Endothelial cell of umbilical vein (primary cell): ENCODE measurements around the gene ARL11. TPM values are rescaled to one million over a fixed set of nuclear protein-coding genes. Genes with fewer than 3 reads are reported as not detected.
"Not testable (repeated sequence)": the region's sequence is repeated elsewhere in the genome, so short reads cannot be mapped to it uniquely, and the experiment has no call there.

ENCODE experiments used
- BruUV-seq: library from RNA; stranded (reverse); fragments of 400-500 nt; replicated peaks from 2 replicates; lab custom pipeline; 2021; lab: Mats Ljungman, UMichigan
- CTCF ChIA-PET: fragments of 300-600, 350-600 bp; sonication (Branson Sonifier 250); formaldehyde crosslinking; loops from one replicate; lab custom pipeline; 2021; ENCODE audit warnings: antibody characterized with exemption, inconsistent platforms; lab: Charles Lee
- POLR2A ChIA-PET: fragments of 300-600, 350-600 bp; sonication (Branson Sonifier 250); formaldehyde crosslinking; loops from one replicate; lab custom pipeline; 2021; ENCODE audit warnings: antibody characterized with exemption, inconsistent platforms; lab: Charles Lee
- DNase-seq: peaks from one replicate; pipeline ENCODE4 v3.0.0-alpha.2; 2011; ENCODE audit warnings: low read depth, low spot score
- FAIRE-seq: peaks from 2 replicates; lab custom pipeline; 2011; peaks lifted over from hg19 to GRCh38; lab: Jason Lieb, UNC
- H2AFZ ChIP-seq: 2 replicates; pipeline ENCODE4 v1.6.0; 2012; ENCODE audit warnings: low read depth, low read length, control low read depth, inconsistent platforms
- H3K27ac ChIP-seq: 2 replicates; pipeline ENCODE4 v1.5.1; 2011; ENCODE audit warnings: low read depth, mild to moderate bottlenecking, control low read depth, low read length, moderate library complexity; ENCODE audit not compliant: insufficient read depth
- H3K27me3 ChIP-seq, 2 experiments: 2 replicates each; pipeline versions ENCODE4 v1.6.0 to v1.6.1; 2011; ENCODE audit warnings: low read length in 2 of 2, mixed read lengths in 1 of 2; ENCODE audit not compliant: control insufficient read depth in 2 of 2, insufficient read depth in 2 of 2
- H3K36me3 ChIP-seq, 2 experiments: 2 replicates in 1 of 2; 3 replicates in 1 of 2; pipeline ENCODE4 v1.5.1; 2011; ENCODE audit warnings: low read length in 2 of 2, mild to moderate bottlenecking in 1 of 2, moderate library complexity in 1 of 2; ENCODE audit not compliant: control insufficient read depth in 2 of 2, insufficient read depth in 2 of 2; ENCODE audit errors: extremely low read depth in 1 of 2
- H3K4me1 ChIP-seq: 3 replicates; pipeline ENCODE4 v1.5.1; 2011; ENCODE audit warnings: mild to moderate bottlenecking, low read length; ENCODE audit not compliant: control insufficient read depth, insufficient read depth; ENCODE audit errors: extremely low read depth
- H3K4me2 ChIP-seq: 2 replicates; pipeline ENCODE4 v1.6.1; 2011; ENCODE audit warnings: low read length, control low read depth, mixed read lengths; ENCODE audit not compliant: insufficient read depth
- H3K4me3 ChIP-seq, 3 experiments: fragments of 200-600 bp in 1 of 3; sonication (generic), shearing (Covaris generic) in 1 of 3; replicated peaks in 1 of 3; 2 replicates each; pipeline ENCODE4 v1.5.1; 2011 to 2016; ENCODE audit warnings: control low read depth in 3 of 3, low read length in 3 of 3, mild to moderate bottlenecking in 2 of 3, inconsistent platforms in 1 of 3, low read depth in 1 of 3, moderate library complexity in 1 of 3; ENCODE audit not compliant: insufficient read depth in 1 of 3
- H3K79me2 ChIP-seq: 2 replicates; pipeline ENCODE4 v1.6.0; 2012; ENCODE audit warnings: low read length, inconsistent platforms; ENCODE audit not compliant: control insufficient read depth, insufficient read depth
- H3K9ac ChIP-seq: replicated peaks from 2 replicates; pipeline ENCODE3; 2011; ENCODE audit warnings: low read length, control low read depth; ENCODE audit not compliant: insufficient read depth; ENCODE audit errors: extremely low read depth
- H3K9me1 ChIP-seq: replicated peaks from 3 replicates; pipeline ENCODE4 v1.6.0; 2011; ENCODE audit warnings: mild to moderate bottlenecking, low read length; ENCODE audit not compliant: control insufficient read depth, insufficient read depth; ENCODE audit errors: extremely low read depth
- H3K9me3 ChIP-seq: replicated peaks from 2 replicates; pipeline ENCODE4 v1.5.1; 2012; ENCODE audit warnings: low read length, inconsistent platforms; ENCODE audit not compliant: control insufficient read depth, insufficient read depth
- H4K20me1 ChIP-seq: replicated peaks from 2 replicates; pipeline ENCODE3; 2011; ENCODE audit warnings: mild to moderate bottlenecking, low read length; ENCODE audit not compliant: control insufficient read depth, insufficient read depth; ENCODE audit errors: extremely low read depth
- CTCF ChIP-seq, 2 donors: IDR thresholded peaks; 1 replicate in 1 of 2; 2 replicates in 1 of 2; pipeline ENCODE4 v1.5.1; 2011; ENCODE audit warnings: low read length in 2 of 2, mild to moderate bottlenecking in 2 of 2, moderate library complexity in 2 of 2, control low read depth in 1 of 2, inconsistent platforms in 1 of 2, low read depth in 1 of 2; ENCODE audit not compliant: insufficient read depth in 1 of 2; ENCODE audit errors: extremely low read depth in 1 of 2
- FOS ChIP-seq: IDR thresholded peaks from 2 replicates; pipeline ENCODE4 v1.6.1; 2011; ENCODE audit warnings: mild to moderate bottlenecking, low read length, moderate library complexity, borderline replicate concordance; ENCODE audit not compliant: insufficient read depth
- JUN ChIP-seq: IDR thresholded peaks from 2 replicates; pipeline ENCODE4 v1.6.1; 2011; ENCODE audit warnings: borderline replicate concordance, low read depth; ENCODE audit not compliant: insufficient read length, insufficient read depth
- MYC ChIP-seq: IDR thresholded peaks from one replicate; pipeline ENCODE4 v1.6.1; 2011; ENCODE audit warnings: mild to moderate bottlenecking, low read depth, low read length
- POLR2AphosphoS5 ChIP-seq: IDR thresholded peaks from 2 replicates; pipeline ENCODE4 v1.6.1; 2012; ENCODE audit warnings: low read depth, mild to moderate bottlenecking, control low read depth, low read length, moderate library complexity; ENCODE audit not compliant: insufficient read depth
- dilution Hi-C: fragments of 300-500 bp; cut with MboI; formaldehyde crosslinking; loops from one replicate; pipeline ENCODE4 v1.15.0; 2019; ENCODE audit warnings: low sequenced_read_pairs; ENCODE audit not compliant: extremely low pct_ligation_motif_present
- intact Hi-C: fragments of 100-400 bp; cut with micrococcal nuclease; formaldehyde crosslinking; loops from one replicate; pipeline ENCODE4 v1.10.0; 2022
- polyA plus RNA-seq, 4 experiments: library from polyadenylated mRNA; depleted of rRNA in 3 of 4; stranded (reverse) in 3 of 4; unstranded in 1 of 4; fragments of >200 nt; gene quantifications; 2 replicates each; pipeline versions ENCODE4 v1.2.1 to v1.2.3, GENCODE V29; 2011 to 2012; ENCODE audit warnings: missing spikeins in 1 of 4
- total RNA-seq: library from RNA; stranded (reverse); gene quantifications from 2 replicates; pipeline ENCODE4 v1.2.3, GENCODE V29; 2021

The ARL11 gene
- total and polyA plus RNA-seq, 2 donors (not counting 3 experiments of a cell fraction or from before 2014, with no cell fraction given): 0.06 to 0.20 TPM

- no peak overlapping the region for H3K4me2 ChIP-seq
- H3K27ac ChIP-seq: no peak overlapping the region
- CTCF ChIA-PET: no interaction called here
- peaks cover 16% of the 10 kb centered on the region for H3K79me2 ChIP-seq
- no peaks in the 10 kb centered on the region for H3K27me3 ChIP-seq
- no TSS peak for BruUV-seq
- intact Hi-C loops (loop anchor here (5.0 kb wide), 2 partner anchors 285 to 610 kb away; partner anchors contain the start of gene FNDC3A), dilution Hi-C loops (no loop called here)
- no peaks in the 10 kb centered on the region for H4K20me1 ChIP-seq
- H2AFZ ChIP-seq: peak overlapping the region; percentile 15
- H3K36me3 ChIP-seq: no peaks in the 10 kb centered on the region
- DNase-seq (no peak), FAIRE-seq (peak; percentile 8)
- peaks cover 16% of the 10 kb centered on the region for H3K4me1 ChIP-seq
- POLR2A ChIA-PET: no interaction called here
- no peaks in the 10 kb centered on the region for H3K9me3 ChIP-seq
- H3K9ac ChIP-seq: no peak overlapping the region
- H3K9me1 ChIP-seq: no peaks in the 10 kb centered on the region
- TF ChIP-seq CTCF (IDR thresholded peaks at IDR 0.05; ENCODE audit: extremely low read depth in 1 of 2, insufficient read depth in 1 of 2, low read depth in 1 of 2, low read length in 2 of 2) (no peak), FOS (no peak), POLR2AphosphoS5 (no peak), JUN (no peak), MYC (no peak)
- H3K4me3 ChIP-seq: no peak overlapping the region
These were observed 40.9 kb upstream of the ARL11 start for GRCh38 chr13:49587311-49587847.

- H3K9ac ChIP-seq, H3K4me2 ChIP-seq, H3K4me3 ChIP-seq, BruUV-seq, H2AFZ ChIP-seq, DNase-seq, H3K27me3 ChIP-seq, H3K4me1 ChIP-seq, H3K9me1 ChIP-seq, POLR2A ChIA-PET, H3K27ac ChIP-seq, intact Hi-C loops, H4K20me1 ChIP-seq, dilution Hi-C loops, H3K9me3 ChIP-seq, H3K79me2 ChIP-seq, H3K36me3 ChIP-seq, FAIRE-seq: not testable (repeated sequence)
- CTCF ChIA-PET: interaction anchor here (0.6 to 1.0 kb wide), 2 partner anchors 39 to 458 kb away, joined by 3 to 4 read pairs; no protein-coding TSS in a partner anchor
These were observed 37.6 kb upstream of the ARL11 start for GRCh38 chr13:49590714-49591113.

- H3K4me1 ChIP-seq, H3K9me1 ChIP-seq, H3K79me2 ChIP-seq, POLR2A ChIA-PET, DNase-seq, H3K27ac ChIP-seq, H3K27me3 ChIP-seq, H3K36me3 ChIP-seq, H3K4me3 ChIP-seq, H3K4me2 ChIP-seq, H4K20me1 ChIP-seq, intact Hi-C loops, BruUV-seq, dilution Hi-C loops, H3K9ac ChIP-seq, H3K9me3 ChIP-seq, FAIRE-seq, CTCF ChIA-PET, H2AFZ ChIP-seq: not testable (repeated sequence)
These were observed 34.4 kb upstream of the ARL11 start for GRCh38 chr13:49593876-49594275.
